Activated naive CD4-positive, alpha-beta T cell treated with anti-CD3 and anti-CD28 coated beads, Interleukin-2, amount 10 ng/mL, durations not matched to agents 7 days and 5 days (primary cell): ENCODE measurements around the gene C10orf62.
A peak's percentile ranks its signal among the peaks of the same experiment; 100 is the strongest.
"Not testable (repeated sequence)": the region's sequence is repeated elsewhere in the genome, so short reads cannot be mapped to it uniquely, and the experiment has no call there.

ENCODE experiments used
- CTCF ChIA-PET: fragments of 350-600 bp; sonication (Branson Sonifier 250); formaldehyde crosslinking; loops from one replicate; lab custom pipeline; 2021; ENCODE audit warnings: antibody characterized with exemption; lab: Charles Lee
- DNase-seq: peaks from one replicate; pipeline ENCODE4 v3.0.0-alpha.2; 2020
- H3K27ac Mint-ChIP-seq: one replicate; pipeline ENCODE4 v1.8.0; 2021; ENCODE audit warnings: mild to moderate bottlenecking, moderate library complexity, mixed read lengths
- H3K27me3 Mint-ChIP-seq: one replicate; pipeline ENCODE4 v1.8.0; 2021; ENCODE audit warnings: mild to moderate bottlenecking, mixed read lengths
- H3K36me3 Mint-ChIP-seq: one replicate; pipeline ENCODE4 v1.8.0; 2021; ENCODE audit warnings: mixed read lengths
- H3K4me1 Mint-ChIP-seq: one replicate; pipeline ENCODE4 v1.8.0; 2021; ENCODE audit warnings: mixed read lengths
- H3K4me3 Mint-ChIP-seq: one replicate; pipeline ENCODE4 v1.8.0; 2021; ENCODE audit warnings: mild to moderate bottlenecking, moderate library complexity, mixed read lengths
- H3K9me3 Mint-ChIP-seq: one replicate; pipeline ENCODE4 v1.8.0; 2021; ENCODE audit warnings: mixed read lengths

The C10orf62 gene

DNA sequence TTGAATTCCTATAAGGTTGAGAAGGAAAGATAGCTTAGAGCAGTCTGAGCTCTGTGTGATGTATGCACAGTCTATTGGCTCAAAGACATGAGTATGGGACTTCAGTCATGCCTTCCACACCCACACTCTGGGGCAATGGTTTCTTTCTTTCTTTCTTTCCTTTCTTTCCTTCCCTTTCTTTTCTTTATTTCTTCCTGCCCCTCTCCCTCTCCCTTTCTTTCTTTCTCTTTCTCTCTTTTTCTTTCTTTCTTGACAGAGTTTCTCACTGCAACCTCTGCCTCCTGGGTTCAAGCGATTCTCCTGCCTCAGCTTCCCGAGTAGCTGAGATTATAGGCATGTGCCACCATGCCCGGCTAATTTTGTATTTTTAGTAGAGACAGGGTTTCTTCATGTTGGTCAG is 49.6 kb downstream of the C10orf62 start:
- H3K4me1 Mint-ChIP-seq: peaks cover 26% of the 10 kb centered on the region
- not testable (repeated sequence) for H3K36me3 Mint-ChIP-seq, H3K9me3 Mint-ChIP-seq, H3K27ac Mint-ChIP-seq, H3K27me3 Mint-ChIP-seq, H3K4me3 Mint-ChIP-seq, DNase-seq
- CTCF ChIA-PET: interaction anchor here (0.7 to 0.9 kb wide), 2 partner anchors 38 to 601 kb away, joined by 3 read pairs; no protein-coding TSS in a partner anchor

DNA sequence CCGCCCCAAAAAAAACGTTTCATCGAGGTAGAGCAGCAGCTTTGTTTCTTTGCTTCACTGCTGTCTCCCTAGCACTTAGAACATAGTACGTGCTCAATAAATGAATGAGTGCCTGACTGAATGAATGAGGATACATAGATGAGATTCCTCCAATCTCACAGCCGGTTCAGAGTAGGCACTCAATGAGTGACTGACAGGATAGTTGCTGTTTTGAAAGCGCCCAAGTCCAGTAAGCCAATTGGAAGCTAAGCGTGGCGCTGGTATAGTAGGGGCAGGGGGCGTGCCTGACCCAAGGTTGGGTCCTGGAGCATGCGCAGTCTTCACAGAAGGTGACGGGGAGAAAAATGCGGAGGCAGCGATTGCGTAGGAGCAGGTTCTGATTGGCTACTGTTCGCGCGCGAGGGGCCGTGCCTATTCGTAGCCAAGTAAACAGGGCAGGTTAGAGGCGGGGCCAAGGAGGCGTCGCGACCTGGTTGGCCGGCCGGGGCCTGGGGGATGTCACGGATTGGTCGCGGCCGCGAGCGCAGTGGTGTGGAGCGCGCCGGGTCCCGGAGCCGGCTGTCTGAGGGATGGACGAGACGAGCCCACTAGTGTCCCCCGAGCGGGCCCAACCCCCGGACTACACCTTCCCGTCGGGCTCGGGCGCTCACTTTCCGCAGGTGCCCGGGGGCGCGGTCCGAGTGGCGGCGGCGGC is 50.8 kb downstream of the C10orf62 start, which contains the start of gene PI4K2A:
PI4K2A (plus strand) TSS at position 498 of the 694 bp plus-strand sequence; CDS start at position 570, 72 bp downstream.
- H3K27me3 Mint-ChIP-seq: peaks cover 4% of the 10 kb centered on the region
- CTCF ChIA-PET: no interaction called here
- H3K9me3 Mint-ChIP-seq: no peaks in the 10 kb centered on the region
- H3K4me1 Mint-ChIP-seq: peaks cover 26% of the 10 kb centered on the region
- H3K36me3 Mint-ChIP-seq: peaks cover 10% of the 10 kb centered on the region
- DNase-seq: peak; percentile 100
- peak within 1 kb of the TSS; percentile 93 for H3K27ac Mint-ChIP-seq
- H3K4me3 Mint-ChIP-seq: peak within 1 kb of the TSS; percentile 97
